Pancreas (tissue), 10 donors: ENCODE measurements around the gene RAB8B. TPM values are rescaled to one million over a fixed set of nuclear protein-coding genes. Genes with fewer than 3 reads are reported as not detected.
"Not testable (repeated sequence)": the region's sequence is repeated elsewhere in the genome, so short reads cannot be mapped to it uniquely, and the experiment has no call there.

Source experiments
- ATAC-seq, 4 donors: fragments of 200-7000 bp; cut with Tn5 transposase; one replicate each; pipeline versions ENCODE4 v1.8.0 to v1.9.1; 2020; ENCODE audit warnings: mild to moderate bottlenecking in 4 of 4, moderate library complexity in 4 of 4
- DNase-seq, 6 donors: peaks; one replicate each; pipeline ENCODE4 v3.0.0-alpha.2; 2020
- FAIRE-seq: peaks from 2 replicates; lab custom pipeline; 2012; peaks lifted over from hg19 to GRCh38; lab: Jason Lieb, UNC
- H3K27ac ChIP-seq, 4 donors: fragments of 200-600 bp; sonication (generic); 1 replicate in 3 of 4; 2 replicates in 1 of 4; pipeline versions ENCODE4 v1.5.0 to v1.8.0; 2020
- H3K27me3 ChIP-seq, 4 donors: fragments of 200-600 bp; one replicate each; pipeline ENCODE4 v1.8.0; 2021
- H3K36me3 ChIP-seq, 3 donors: fragments of 200-600 bp; sonication (generic) in 1 of 3; one replicate each; pipeline versions ENCODE4 v1.5.0 to v1.8.0; 2020 to 2021
- H3K4me1 ChIP-seq, 3 donors: fragments of 200-600 bp; one replicate each; pipeline ENCODE4 v1.8.0; 2021
- H3K4me3 ChIP-seq, 4 donors: fragments of 200-600 bp; sonication (generic) in 2 of 4; one replicate each; pipeline versions ENCODE4 v1.5.0 to v1.8.0; 2020 to 2021
- H3K9me3 ChIP-seq, 4 donors: fragments of 200-600 bp; one replicate each; pipeline ENCODE4 v1.8.0; 2021
- WGBS, 2 donors: extraction: QIAGEN DNeasy Blood & Tissue Kit; methylation state at CpG; one replicate each; pipeline ENCODE4 v1.1.7; 2013; 5-methylcytosine and 5-hydroxymethylcytosine counted together
- intact Hi-C, 3 donors: fragments of 100-400 bp; cut with DNase I; formaldehyde crosslinking; loops; one replicate each; pipeline versions ENCODE4 v1.11.1 to v1.14.2; 2022
- polyA plus RNA-seq, 2 donors: library from polyadenylated mRNA; stranded (reverse); fragments of 200-250 nt; gene quantifications; one replicate each; pipeline ENCODE4 v1.2.3, GENCODE V29; 2013
- total RNA-seq, 6 donors: library from RNA; stranded (reverse); fragmentation: NEBNext Ultra II Directional in 4 of 6; extraction: Animal tissue kit (Norgen Biotek cat#: 25700) in 4 of 6; gene quantifications; one replicate each; pipeline versions ENCODE4 v1.2.1 to v1.2.4, GENCODE V29; 2021 to 2023
- TF ChIP-seq, protein P1 (sequence below), 4 donors: fragments of 200-600 bp; sonication (generic) in 3 of 4; IDR thresholded peaks; one replicate each; pipeline versions ENCODE4 v1.5.0 to v1.8.0; 2021; ENCODE audit warnings: antibody characterized with exemption in 4 of 4
- donor health status: healthy with polysubstance abuse.
- donor health status: DM: no; HTN: no; CAD: no; lungs with moderate emphysema.
- donor health status: DM: no; HTN: no; CAD: no.
- donor health status: control.
- donor health status: control.
- donor health status: Bipolar disorder and iron deficiency.
- donor health status: DM: yes; HTN: yes; CAD: no.
- donor health status: DM: no; HTN: no; CAD: no.
- donor health status: DM: no; HTN: no; CAD: no.
- donor health status: DM: yes; HTN: yes; CAD: no.

The RAB8B gene
- total and polyA plus RNA-seq, 8 donors = 2.0 to 19.2 (median 5.3) TPM

DNA sequence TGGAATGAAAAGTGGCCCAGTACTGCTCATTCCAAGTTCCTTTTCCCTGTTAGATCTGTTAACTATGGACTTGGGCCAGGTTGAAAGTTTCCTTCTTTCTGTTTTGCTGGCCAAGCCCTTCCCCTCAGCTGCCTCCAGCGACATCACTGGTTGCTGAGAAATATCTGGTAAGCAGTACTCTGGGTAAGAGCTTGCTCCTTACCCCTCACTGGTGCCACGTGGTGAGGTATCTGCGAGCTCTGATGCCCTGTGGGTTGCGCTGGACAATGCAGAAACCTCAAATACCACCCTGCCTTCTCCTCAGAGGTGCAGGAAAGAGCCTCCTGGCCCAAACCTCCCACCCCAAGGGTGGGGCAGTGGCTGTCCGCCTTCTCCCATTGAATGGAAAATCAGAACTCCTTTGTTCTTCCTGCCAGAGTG is 45.1 kb downstream of the RAB8B start:
- H3K4me1 ChIP-seq = peaks cover 0 to 22% (median 11%) of the 10 kb centered on the region in 3 donors

DNA sequence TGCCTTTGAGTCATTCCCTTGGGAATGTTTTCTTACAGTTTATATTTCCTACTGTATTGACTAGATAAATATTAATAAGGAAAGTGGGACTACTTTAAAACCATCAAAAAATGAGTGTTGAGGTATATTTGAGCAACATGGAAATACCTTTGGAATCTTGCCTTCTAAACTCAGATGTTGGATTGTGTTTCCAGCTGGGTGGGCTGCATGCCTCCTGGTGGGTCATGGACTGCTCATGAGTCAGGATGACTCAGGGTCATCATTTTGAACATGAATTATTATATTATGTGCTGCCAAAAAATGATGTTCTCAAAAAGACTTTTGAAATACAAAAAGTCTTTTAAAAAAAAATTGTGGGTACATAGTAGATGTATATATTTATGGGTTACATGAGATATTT is 46.9 kb downstream of the RAB8B start:
- TF ChIP-seq, protein P1, sequence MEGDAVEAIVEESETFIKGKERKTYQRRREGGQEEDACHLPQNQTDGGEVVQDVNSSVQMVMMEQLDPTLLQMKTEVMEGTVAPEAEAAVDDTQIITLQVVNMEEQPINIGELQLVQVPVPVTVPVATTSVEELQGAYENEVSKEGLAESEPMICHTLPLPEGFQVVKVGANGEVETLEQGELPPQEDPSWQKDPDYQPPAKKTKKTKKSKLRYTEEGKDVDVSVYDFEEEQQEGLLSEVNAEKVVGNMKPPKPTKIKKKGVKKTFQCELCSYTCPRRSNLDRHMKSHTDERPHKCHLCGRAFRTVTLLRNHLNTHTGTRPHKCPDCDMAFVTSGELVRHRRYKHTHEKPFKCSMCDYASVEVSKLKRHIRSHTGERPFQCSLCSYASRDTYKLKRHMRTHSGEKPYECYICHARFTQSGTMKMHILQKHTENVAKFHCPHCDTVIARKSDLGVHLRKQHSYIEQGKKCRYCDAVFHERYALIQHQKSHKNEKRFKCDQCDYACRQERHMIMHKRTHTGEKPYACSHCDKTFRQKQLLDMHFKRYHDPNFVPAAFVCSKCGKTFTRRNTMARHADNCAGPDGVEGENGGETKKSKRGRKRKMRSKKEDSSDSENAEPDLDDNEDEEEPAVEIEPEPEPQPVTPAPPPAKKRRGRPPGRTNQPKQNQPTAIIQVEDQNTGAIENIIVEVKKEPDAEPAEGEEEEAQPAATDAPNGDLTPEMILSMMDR (IDR thresholded peaks at IDR 0.05) = no peak
- Histone ChIP-seq H3K27me3 (no peaks in the 10 kb centered on the region), H3K4me3 (no peak overlapping the region), H3K27ac (no peak overlapping the region), H3K4me1 (peaks cover 0 to 20% (median 11%) of the 10 kb centered on the region in 3 donors), H3K36me3 (no peaks in the 10 kb centered on the region), H3K9me3 (no peaks in the 10 kb centered on the region)
- no peak for DNase-seq
- intact Hi-C loops = no loop called here
- no peak for FAIRE-seq
- ATAC-seq = no peak

More for the DNA sequence above, 45.1 kb downstream of the RAB8B start:
- Histone ChIP-seq H3K4me3 (no peak overlapping the region), H3K9me3 (no peaks in the 10 kb centered on the region), H3K36me3 (no peaks in the 10 kb centered on the region), H3K27me3 (no peaks in the 10 kb centered on the region), H3K27ac (peak overlapping the region in 3 of 4 donors; percentile 9 to 60 (median 55))
- no peak for FAIRE-seq
- peak in 1 of 6 donors; percentile 50 for DNase-seq
- peak; percentile 63 to 90 (median 86) for ATAC-seq
- TF ChIP-seq, protein P1 (IDR thresholded peaks at IDR 0.05) = no peak
- 62 to 65% methylated on average over 5 of the region's 5 CpGs for WGBS, 2 donors
- intact Hi-C loops = no loop called here

DNA sequence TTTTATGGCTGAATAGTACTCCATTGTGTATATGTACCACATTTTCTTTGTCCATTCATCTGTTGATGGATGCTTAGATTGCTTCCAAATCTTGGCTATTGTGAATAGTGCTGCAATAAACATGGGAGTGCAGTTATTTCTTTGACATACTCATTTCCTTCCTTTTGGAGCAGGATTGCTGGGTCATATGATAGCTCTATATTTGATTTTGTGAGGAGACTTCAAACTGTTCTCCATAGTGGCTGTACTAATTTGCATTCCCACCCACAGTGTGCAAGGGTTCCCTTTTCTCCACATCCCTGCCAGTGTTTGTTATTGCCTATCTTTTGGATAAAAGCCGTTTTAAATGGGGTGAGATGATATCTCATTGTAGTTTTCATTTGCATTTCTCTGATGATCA is 47.7 kb downstream of the RAB8B start:
- intact Hi-C loops, H3K4me3 ChIP-seq, FAIRE-seq, H3K36me3 ChIP-seq, DNase-seq, ATAC-seq, H3K9me3 ChIP-seq, H3K27ac ChIP-seq, H3K27me3 ChIP-seq: not testable (repeated sequence)
- WGBS, 2 donors = 41 to 46% methylated on average over 1 of the region's 1 CpG
- peaks cover 0 to 19% (median 11%) of the 10 kb centered on the region in 3 donors for H3K4me1 ChIP-seq

DNA sequence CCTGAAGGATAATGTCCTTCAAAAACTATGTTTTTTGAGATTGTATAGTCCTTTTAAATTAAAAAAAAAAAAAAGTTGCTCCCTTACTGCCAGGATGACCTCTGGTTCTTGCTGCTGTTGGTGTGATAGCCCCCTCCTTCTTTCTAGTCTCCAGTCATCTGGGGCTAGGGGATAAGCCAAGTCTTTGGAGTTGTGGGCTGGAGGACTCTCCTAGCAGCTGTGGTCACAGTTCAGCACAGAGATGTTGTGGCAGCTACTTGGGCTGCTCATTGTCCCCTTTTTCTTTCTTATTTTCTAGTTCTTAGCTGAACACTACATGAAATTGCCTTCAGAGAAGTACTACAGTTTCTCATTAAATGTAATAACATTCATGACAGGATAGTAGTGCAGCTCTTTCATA is 48.8 kb downstream of the RAB8B start:
- DNase-seq = no peak
- no peaks in the 10 kb centered on the region for H3K9me3 ChIP-seq
- no peak for FAIRE-seq
- TF ChIP-seq, protein P1 (IDR thresholded peaks at IDR 0.05) = no peak
- H3K27ac ChIP-seq = no peak overlapping the region
- H3K4me1 ChIP-seq = peaks cover 0 to 16% (median 11%) of the 10 kb centered on the region in 3 donors
- no peaks in the 10 kb centered on the region for H3K27me3 ChIP-seq
- intact Hi-C loops = no loop called here
- H3K36me3 ChIP-seq = no peaks in the 10 kb centered on the region
- ATAC-seq = no peak
- H3K4me3 ChIP-seq = no peak overlapping the region

DNA sequence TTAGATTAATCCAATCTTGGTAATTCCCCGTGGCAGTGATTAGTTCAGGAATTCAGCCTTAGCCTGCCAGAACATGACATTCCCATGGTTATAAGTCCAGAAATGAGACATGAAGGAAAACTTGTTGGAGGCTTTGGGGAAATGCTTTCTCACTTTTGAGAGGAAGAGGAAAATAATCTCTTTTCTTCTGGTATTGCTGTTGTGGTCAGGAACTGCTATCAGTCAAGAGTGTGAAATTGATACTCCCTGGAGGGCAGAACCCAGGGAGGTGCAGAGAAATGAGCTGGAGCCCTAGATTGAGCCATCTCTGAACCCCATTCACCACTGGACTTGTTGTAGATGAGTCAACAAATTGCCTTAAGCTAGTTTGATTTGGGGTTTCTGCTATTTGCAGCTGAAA is 49.4 kb downstream of the RAB8B start:
- no peaks in the 10 kb centered on the region for H3K27me3 ChIP-seq
- no peaks in the 10 kb centered on the region for H3K9me3 ChIP-seq
- intact Hi-C loops = no loop called here
- FAIRE-seq = no peak
- H3K4me3 ChIP-seq = no peak overlapping the region
- DNase-seq = no peak
- TF ChIP-seq, protein P1 (IDR thresholded peaks at IDR 0.05) = no peak
- ATAC-seq = peak in 1 of 4 donors; percentile 39
- WGBS, 2 donors = 24 to 31% methylated on average over 1 of the region's 1 CpG
- no peak overlapping the region for H3K27ac ChIP-seq
- peaks cover 0 to 10% (median 5%) of the 10 kb centered on the region in 3 donors for H3K4me1 ChIP-seq
- H3K36me3 ChIP-seq = no peaks in the 10 kb centered on the region
